GM13977 (cell line): ENCODE results near the gene KL.

Experiments used
- DNase-seq: peaks from one replicate; pipeline ENCODE4 v3.0.0; 2012; ENCODE audit warnings: low spot score
- CTCF ChIP-seq: IDR thresholded peaks from 2 replicates; pipeline ENCODE4 v1.5.1; 2012; ENCODE audit warnings: mild to moderate bottlenecking, control low read depth; ENCODE audit not compliant: insufficient read depth; ENCODE audit errors: extremely low read depth, missing control alignments
- in situ Hi-C: fragments of 300-500 bp; cut with MboI; formaldehyde crosslinking; loops from one replicate; pipeline ENCODE4 v1.12.0; 2022; ENCODE audit warnings: low sequenced_read_pairs, low pct_unique_long_range_greater_than_20kb, mixed read lengths, inconsistent platforms; ENCODE audit not compliant: unreplicated experiment

The KL gene

GRCh38 chr13:33101835-33102234, 85.6 kb downstream of the KL start:
- no peak for DNase-seq
- TF ChIP-seq CTCF: no peak
- in situ Hi-C loops: no loop called here

- no peak for TF ChIP-seq CTCF
- no peak for DNase-seq
- in situ Hi-C loops: no loop called here
These were observed 87.2 kb downstream of the KL start for GRCh38 chr13:33103457-33103856.

GRCh38 chr13:33105387-33106005, 89.3 kb downstream of the KL start:
- in situ Hi-C loops: no loop called here
- TF ChIP-seq CTCF: no peak
- no peak for DNase-seq

- in situ Hi-C loops: no loop called here
- no peak for TF ChIP-seq CTCF
- no peak for DNase-seq
These were observed 90.6 kb downstream of the KL start for GRCh38 chr13:33106656-33107360.

GRCh38 chr13:33107361-33107760, 91.1 kb downstream of the KL start:
- in situ Hi-C loops: no loop called here
- DNase-seq: no peak
- TF ChIP-seq CTCF: no peak

GRCh38 chr13:33108620-33109019, 92.4 kb downstream of the KL start:
- DNase-seq: no peak
- no peak for TF ChIP-seq CTCF

More at GRCh38 chr13:33108620-33109019, 92.4 kb downstream of the KL start:
- in situ Hi-C loops: no loop called here
